ENCODE data around the gene OSBPL2. TPM values are rescaled to one million over a fixed set of nuclear protein-coding genes. Genes with fewer than 3 reads are reported as not detected.

OSBPL2 gene
- total RNA-seq, 3 donors from 2014 or later (not counting 1 experiment from before 2014, with no cell fraction given), result 77.9 to 112 (median 104) TPM

DNA sequence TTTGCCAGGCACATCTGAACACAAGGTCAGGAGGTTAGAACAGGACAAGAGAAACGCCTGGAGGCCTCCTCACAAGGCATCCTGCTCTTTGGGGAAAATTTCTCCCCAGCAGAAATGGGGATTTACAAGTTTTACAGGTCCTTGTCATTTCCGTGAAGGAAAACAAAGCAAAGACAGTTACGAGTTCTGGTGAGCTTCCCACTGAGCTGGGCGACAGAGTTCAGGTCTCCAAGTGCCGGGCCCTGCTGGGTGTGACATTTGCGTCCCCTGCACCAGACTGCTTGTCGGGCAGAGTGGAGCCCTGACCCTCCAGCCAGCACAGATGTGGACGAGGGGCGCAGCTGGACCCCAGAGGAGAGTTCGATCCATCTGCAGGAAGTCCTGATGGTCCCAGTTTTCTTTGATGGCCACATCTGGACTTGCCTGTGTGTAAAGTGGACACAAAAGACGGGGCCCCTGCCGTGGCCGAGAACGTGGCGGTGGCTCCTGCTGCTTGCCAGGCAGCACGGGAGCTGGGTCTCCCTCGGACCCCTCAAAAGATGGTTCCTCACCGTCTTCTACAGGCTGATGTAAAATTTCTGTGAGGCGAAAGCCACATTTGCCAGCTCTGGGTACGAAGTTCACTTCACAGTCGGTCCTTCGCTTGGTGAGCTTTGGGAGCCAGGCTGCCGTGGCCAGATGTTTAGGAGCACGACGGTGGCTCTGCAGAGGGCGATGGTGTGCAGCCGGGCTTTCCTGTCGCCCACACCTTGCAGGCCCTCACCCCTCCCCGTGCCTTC lies 59.3 kb downstream of the OSBPL2 start:
- no peak overlapping the region for H3K27ac Mint-ChIP-seq
- no peaks in the 10 kb centered on the region for H3K9me3 ChIP-seq (ENCODE audit: control insufficient read depth, insufficient read depth, low read length)
- 96% methylated on average over 29 of the region's 29 CpGs for WGBS (ENCODE audit: insufficient coverage)

DNA sequence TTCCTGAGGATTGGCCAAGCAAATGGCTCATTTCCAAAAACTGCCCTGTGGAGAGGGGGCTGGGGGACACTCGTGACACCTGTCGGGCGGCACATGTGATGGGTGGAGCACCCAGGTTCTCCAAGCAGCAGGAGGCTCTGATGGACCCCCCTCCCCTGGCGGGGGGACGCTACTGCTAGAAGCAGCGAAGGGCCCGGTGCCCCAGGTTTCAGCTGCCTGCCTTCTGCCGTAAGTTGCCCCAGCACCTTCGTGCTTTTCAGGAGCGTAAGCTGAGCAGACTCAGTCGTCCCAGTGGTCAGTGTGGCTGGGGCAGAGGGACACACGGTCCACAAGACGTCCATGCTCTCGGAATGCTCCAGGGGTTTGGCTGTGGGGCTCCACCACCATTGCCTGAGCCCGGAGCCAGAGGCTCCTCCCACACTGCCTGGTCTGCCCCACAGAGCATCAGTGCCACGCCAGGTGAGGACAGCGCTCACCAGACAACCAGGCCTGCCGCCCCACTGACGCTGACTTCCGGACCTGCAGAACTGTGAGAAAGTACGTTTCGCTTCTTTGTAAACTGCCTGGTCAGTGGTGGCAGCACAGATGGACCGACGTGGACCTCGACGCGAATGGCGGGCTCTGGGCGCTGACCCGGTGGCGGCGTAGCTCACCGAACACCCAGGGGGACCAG lies 60.4 kb downstream of the OSBPL2 start:
- intact Hi-C loops (cut with micrococcal nuclease), result no loop called here
- no peaks in the 10 kb centered on the region for H3K36me3 Mint-ChIP-seq
- H3K36me3 ChIP-seq (ENCODE audit: control insufficient read depth, insufficient read depth, low read length), result peaks cover 26% of the 10 kb centered on the region
- ATAC-seq (no peak), DNase-seq (no peak)
- WGBS (ENCODE audit: insufficient coverage), result 97% methylated on average over 33 of the region's 33 CpGs
- H3K4me3 ChIP-seq (ENCODE audit: low read length), result no peak overlapping the region
- H3K4me1 Mint-ChIP-seq, result peaks cover 16 to 28% of the 10 kb centered on the region in 2 donors
- H3K4me3 Mint-ChIP-seq, result no peak overlapping the region
- no peaks in the 10 kb centered on the region for H3K27me3 Mint-ChIP-seq (ENCODE audit: low read depth in 2 of 2)
- no peaks in the 10 kb centered on the region for H3K27me3 ChIP-seq (ENCODE audit: control insufficient read depth, insufficient read depth, low read length)
- TF ChIP-seq, protein P1, sequence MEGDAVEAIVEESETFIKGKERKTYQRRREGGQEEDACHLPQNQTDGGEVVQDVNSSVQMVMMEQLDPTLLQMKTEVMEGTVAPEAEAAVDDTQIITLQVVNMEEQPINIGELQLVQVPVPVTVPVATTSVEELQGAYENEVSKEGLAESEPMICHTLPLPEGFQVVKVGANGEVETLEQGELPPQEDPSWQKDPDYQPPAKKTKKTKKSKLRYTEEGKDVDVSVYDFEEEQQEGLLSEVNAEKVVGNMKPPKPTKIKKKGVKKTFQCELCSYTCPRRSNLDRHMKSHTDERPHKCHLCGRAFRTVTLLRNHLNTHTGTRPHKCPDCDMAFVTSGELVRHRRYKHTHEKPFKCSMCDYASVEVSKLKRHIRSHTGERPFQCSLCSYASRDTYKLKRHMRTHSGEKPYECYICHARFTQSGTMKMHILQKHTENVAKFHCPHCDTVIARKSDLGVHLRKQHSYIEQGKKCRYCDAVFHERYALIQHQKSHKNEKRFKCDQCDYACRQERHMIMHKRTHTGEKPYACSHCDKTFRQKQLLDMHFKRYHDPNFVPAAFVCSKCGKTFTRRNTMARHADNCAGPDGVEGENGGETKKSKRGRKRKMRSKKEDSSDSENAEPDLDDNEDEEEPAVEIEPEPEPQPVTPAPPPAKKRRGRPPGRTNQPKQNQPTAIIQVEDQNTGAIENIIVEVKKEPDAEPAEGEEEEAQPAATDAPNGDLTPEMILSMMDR (IDR thresholded peaks at IDR 0.05), result no peak
- no peak overlapping the region for H3K27ac Mint-ChIP-seq
- peaks cover 14% of the 10 kb centered on the region for H3K4me1 ChIP-seq (ENCODE audit: control insufficient read depth, insufficient read depth, low read length)
- no peaks in the 10 kb centered on the region for H3K9me3 Mint-ChIP-seq
- H3K27ac ChIP-seq (ENCODE audit: low read length), result no peak overlapping the region
- H3K9me3 ChIP-seq (ENCODE audit: control insufficient read depth, insufficient read depth, low read length), result no peaks in the 10 kb centered on the region

More for the DNA sequence above, 59.3 kb downstream of the OSBPL2 start:
- Mint-ChIP-seq H3K4me3 (no peak overlapping the region), H3K9me3 (no peaks in the 10 kb centered on the region), H3K36me3 (no peaks in the 10 kb centered on the region), H3K27me3 (ENCODE audit: low read depth in 2 of 2) (no peaks in the 10 kb centered on the region), H3K4me1 (peaks cover 20 to 30% of the 10 kb centered on the region in 2 donors)
- TF ChIP-seq, protein P1 (IDR thresholded peaks at IDR 0.05), result no peak
- Histone ChIP-seq H3K4me1 (ENCODE audit: control insufficient read depth, insufficient read depth, low read length) (peaks cover 20% of the 10 kb centered on the region), H3K36me3 (ENCODE audit: control insufficient read depth, insufficient read depth, low read length) (peaks cover 30% of the 10 kb centered on the region), H3K4me3 (ENCODE audit: low read length) (no peak overlapping the region), H3K27me3 (ENCODE audit: control insufficient read depth, insufficient read depth, low read length) (no peaks in the 10 kb centered on the region), H3K27ac (ENCODE audit: low read length) (no peak overlapping the region)
- ATAC-seq, result no peak
- intact Hi-C loops (cut with micrococcal nuclease), result no loop called here
- no peak for DNase-seq

DNA sequence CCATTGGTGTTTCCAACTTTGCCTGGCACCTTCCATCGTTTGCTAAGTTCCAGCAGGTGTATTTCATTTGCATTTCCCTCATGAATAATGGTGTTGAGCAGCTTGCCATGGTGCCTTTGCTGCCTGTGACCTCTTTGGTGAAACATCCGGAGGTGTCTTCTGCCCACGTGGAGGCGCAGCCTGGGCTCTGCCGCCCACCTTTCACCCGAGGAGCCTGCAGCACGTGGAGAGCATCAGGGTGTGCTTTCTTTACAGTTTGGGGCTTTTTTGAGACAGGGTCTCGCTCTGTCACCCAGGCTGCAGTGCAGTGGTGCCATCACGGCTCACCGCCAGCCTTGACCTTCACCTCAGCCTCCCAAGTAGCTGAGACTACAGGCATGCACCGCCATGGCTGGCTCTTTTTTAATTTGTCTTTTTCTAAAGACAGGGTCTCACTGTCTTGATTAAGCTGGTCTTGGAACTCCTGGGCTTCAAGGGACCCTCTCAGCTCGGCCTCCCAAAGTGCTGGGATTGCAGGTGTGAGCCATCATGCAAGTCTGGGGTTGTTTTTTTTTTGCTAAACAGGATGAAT lies 61.4 kb downstream of the OSBPL2 start:
- TF ChIP-seq, protein P1 (IDR thresholded peaks at IDR 0.05), result no peak
- DNase-seq, result no peak
- no peak overlapping the region for H3K4me3 ChIP-seq (ENCODE audit: low read length)
- no peaks in the 10 kb centered on the region for H3K9me3 Mint-ChIP-seq
- no peaks in the 10 kb centered on the region for H3K36me3 Mint-ChIP-seq
- ATAC-seq, result no peak
- H3K27me3 Mint-ChIP-seq (ENCODE audit: low read depth in 2 of 2), result no peaks in the 10 kb centered on the region
- H3K27ac ChIP-seq (ENCODE audit: low read length), result no peak overlapping the region
- H3K36me3 ChIP-seq (ENCODE audit: control insufficient read depth, insufficient read depth, low read length), result peaks cover 18% of the 10 kb centered on the region
- no peaks in the 10 kb centered on the region for H3K9me3 ChIP-seq (ENCODE audit: control insufficient read depth, insufficient read depth, low read length)
- WGBS (ENCODE audit: insufficient coverage), result 84% methylated on average over 12 of the region's 12 CpGs
- no peaks in the 10 kb centered on the region for H3K27me3 ChIP-seq (ENCODE audit: control insufficient read depth, insufficient read depth, low read length)
- no peak overlapping the region for H3K4me3 Mint-ChIP-seq
- H3K4me1 ChIP-seq (ENCODE audit: control insufficient read depth, insufficient read depth, low read length), result peaks cover 24% of the 10 kb centered on the region
- intact Hi-C loops (cut with micrococcal nuclease), result loop anchor here (5.0 kb wide), 2 partner anchors 62 to 493 kb away; partner anchors contain the start of gene OSBPL2
- H3K27ac Mint-ChIP-seq, result no peak overlapping the region
- H3K4me1 Mint-ChIP-seq, result peaks cover 21 to 33% of the 10 kb centered on the region in 2 donors
